ENCODE measurements around the gene KRTAP3-1. TPM values are rescaled to one million over a fixed set of nuclear protein-coding genes. Genes with fewer than 3 reads are reported as not detected.
"Not testable (repeated sequence)": the region's sequence is repeated elsewhere in the genome, so short reads cannot be mapped to it uniquely, and the experiment has no call there.

Gene KRTAP3-1
- total and polyA plus RNA-seq, 2 donors from 2014 or later, result not detected

DNA sequence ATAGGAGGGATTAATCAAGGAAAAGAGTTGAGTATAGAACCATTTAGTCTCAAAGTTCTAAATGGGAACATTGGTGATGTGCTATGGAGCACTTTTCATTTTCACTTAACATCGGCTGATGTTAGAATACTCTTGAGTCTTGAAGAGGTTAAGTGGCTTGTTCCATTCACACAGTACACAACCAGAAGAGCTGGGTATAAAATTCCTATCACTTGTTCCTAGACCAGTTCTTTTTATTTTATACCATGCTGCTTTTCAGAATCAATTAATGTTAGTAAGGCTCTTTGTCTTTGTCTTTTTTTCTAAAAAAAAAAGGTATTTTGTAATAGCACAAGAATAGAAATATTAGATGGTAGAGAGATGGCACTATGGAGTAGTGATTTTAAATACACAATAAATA lies 34.0 kb upstream of the KRTAP3-1 start:
- Histone ChIP-seq H3K27me3 (ENCODE audit: control insufficient read depth, insufficient read depth, low read length) (no peaks in the 10 kb centered on the region), H3K9ac (ENCODE audit: low read length in 3 of 3) (no peak overlapping the region), H3K9me3 (ENCODE audit: control insufficient read depth in 2 of 3, insufficient read depth in 1 of 3, low read length in 3 of 3) (peaks cover 0 to 4% (median 0%) of the 10 kb centered on the region in 3 donors), H3K36me3 (ENCODE audit: control insufficient read depth in 2 of 3, insufficient read depth in 3 of 3, low read length in 3 of 3) (no peaks in the 10 kb centered on the region), H3K4me1 (ENCODE audit: control insufficient read depth in 2 of 3, insufficient read depth in 2 of 3, low read depth in 1 of 3, low read length in 3 of 3) (no peaks in the 10 kb centered on the region), H3K27ac (ENCODE audit: low read depth in 2 of 2, low read length in 2 of 2) (no peak overlapping the region), H3K4me3 (ENCODE audit: low read length in 3 of 3) (no peak overlapping the region)
- FAIRE-seq, result no peak
- intact Hi-C loops (cut with DNase I), result no loop called here
- TF ChIP-seq, protein P1, sequence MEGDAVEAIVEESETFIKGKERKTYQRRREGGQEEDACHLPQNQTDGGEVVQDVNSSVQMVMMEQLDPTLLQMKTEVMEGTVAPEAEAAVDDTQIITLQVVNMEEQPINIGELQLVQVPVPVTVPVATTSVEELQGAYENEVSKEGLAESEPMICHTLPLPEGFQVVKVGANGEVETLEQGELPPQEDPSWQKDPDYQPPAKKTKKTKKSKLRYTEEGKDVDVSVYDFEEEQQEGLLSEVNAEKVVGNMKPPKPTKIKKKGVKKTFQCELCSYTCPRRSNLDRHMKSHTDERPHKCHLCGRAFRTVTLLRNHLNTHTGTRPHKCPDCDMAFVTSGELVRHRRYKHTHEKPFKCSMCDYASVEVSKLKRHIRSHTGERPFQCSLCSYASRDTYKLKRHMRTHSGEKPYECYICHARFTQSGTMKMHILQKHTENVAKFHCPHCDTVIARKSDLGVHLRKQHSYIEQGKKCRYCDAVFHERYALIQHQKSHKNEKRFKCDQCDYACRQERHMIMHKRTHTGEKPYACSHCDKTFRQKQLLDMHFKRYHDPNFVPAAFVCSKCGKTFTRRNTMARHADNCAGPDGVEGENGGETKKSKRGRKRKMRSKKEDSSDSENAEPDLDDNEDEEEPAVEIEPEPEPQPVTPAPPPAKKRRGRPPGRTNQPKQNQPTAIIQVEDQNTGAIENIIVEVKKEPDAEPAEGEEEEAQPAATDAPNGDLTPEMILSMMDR (IDR thresholded peaks at IDR 0.05; ENCODE audit: borderline replicate concordance, extremely low read depth, insufficient read depth), result no peak
- DNase-seq, result no peak

DNA sequence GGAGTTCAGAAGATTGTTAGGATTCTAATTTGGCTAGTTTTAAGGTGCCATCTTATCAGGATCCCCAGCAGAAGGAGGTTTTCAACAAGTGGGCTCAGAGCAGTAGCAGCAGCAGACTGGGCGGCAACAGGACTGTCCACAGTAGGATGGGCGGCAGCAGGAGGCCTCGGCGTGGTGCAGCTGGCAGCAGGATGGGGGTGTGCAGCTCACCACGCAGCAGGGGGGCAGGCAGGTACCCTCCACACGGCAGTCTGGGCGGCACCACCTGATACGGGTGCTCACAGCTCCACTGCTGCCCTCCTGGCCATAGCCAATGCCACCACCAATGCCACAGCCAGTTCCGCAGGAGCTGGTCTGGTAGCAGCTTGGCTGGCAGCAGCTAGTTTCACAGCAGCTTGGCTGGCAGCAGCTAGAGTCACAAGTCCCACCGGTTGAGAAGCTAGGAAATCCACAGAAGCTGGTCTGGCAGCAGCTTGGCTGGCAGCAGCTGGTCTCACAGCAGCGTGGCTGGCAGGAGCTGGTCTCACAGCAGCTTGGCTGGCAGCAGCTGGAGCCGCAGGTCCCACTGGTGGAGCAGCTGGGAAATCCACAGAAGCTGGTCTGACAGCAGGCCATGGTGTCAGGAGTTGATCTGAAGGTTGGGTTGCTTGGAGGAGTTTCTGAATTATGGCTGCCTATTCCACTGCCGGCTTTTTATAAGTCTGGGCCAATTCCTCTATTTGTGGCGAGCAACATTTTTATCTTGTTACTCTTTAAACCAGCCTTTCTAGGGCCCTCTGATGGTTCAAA lies 32.0 kb upstream of the KRTAP3-1 start, which contains the start of gene KRTAP1-1:
TSS of gene KRTAP1-1 (minus strand) at position 668 of the 789 bp plus-strand sequence. CDS start at position 615, 53 bp downstream.
- FAIRE-seq; H3K9ac ChIP-seq (ENCODE audit: low read length in 3 of 3); DNase-seq; intact Hi-C loops (cut with DNase I); H3K9me3 ChIP-seq (ENCODE audit: control insufficient read depth in 2 of 3, insufficient read depth in 1 of 3, low read length in 3 of 3); H3K4me1 ChIP-seq (ENCODE audit: control insufficient read depth in 2 of 3, insufficient read depth in 2 of 3, low read depth in 1 of 3, low read length in 3 of 3); H3K27ac ChIP-seq (ENCODE audit: low read depth in 2 of 2, low read length in 2 of 2); H3K36me3 ChIP-seq (ENCODE audit: control insufficient read depth in 2 of 3, insufficient read depth in 3 of 3, low read length in 3 of 3); H3K4me3 ChIP-seq (ENCODE audit: low read length in 3 of 3); H3K27me3 ChIP-seq (ENCODE audit: control insufficient read depth, insufficient read depth, low read length): not testable (repeated sequence)

DNA sequence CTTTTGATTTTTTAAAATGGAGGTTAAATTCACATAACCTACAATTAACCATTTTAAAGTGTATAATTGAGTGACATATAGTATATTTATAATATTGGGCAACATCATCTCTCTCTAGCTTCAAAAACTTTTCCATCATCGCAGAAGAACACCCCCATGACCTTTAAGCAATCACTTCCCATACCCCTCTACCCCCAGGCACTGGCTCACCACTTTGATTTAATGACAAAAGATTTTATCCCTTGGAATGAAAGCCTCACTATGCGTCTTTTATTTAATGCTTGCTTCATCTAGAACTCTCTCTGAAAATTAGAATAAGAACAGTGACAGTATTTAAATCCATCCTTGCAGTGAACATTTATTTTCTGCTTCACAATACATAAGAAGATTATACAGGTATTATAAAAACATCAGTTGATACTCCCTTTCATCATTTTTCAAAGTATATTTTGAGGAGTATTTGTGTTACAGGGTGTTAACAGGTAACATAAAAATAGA lies 29.0 kb upstream of the KRTAP3-1 start:
- intact Hi-C loops (cut with DNase I), result no loop called here
- no peak for FAIRE-seq
- TF ChIP-seq, protein P1 (IDR thresholded peaks at IDR 0.05; ENCODE audit: borderline replicate concordance, extremely low read depth, insufficient read depth), result no peak

DNA sequence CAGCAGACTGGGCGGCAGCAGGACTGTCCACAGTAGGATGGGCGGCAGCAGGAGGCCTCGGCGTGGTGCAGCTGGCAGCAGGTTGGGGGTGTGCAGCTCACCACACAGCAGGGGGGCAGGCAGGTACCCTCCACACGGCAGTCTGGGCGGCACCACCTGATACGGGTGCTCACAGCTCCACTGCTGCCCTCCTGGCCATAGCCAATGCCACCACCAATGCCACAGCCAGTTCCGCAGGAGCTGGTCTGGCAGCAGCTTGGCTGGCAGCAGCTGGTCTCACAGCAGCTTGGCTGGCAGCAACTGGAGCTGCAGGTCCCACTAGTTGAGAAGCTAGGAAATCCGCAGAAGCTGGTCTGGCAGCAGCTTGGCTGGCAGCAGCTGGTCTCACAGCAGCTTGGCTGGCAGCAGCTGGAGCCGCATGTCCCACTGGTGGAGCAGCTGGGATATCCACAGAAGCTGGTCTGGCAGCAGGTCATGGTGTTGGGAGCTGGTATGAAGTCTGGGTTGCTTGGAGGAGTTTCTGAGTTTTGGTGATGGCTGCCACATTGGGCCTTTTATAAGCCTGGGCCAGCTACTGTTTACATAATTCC lies 25.5 kb upstream of the KRTAP3-1 start, which contains the start of gene KRTAP1-3:
TSS of gene KRTAP1-3 (minus strand) at position 529 of the 590 bp plus-strand sequence. CDS start at position 476, 53 bp downstream.
- H3K4me3 ChIP-seq (ENCODE audit: low read length in 3 of 3); H3K9me3 ChIP-seq (ENCODE audit: control insufficient read depth in 2 of 3, insufficient read depth in 1 of 3, low read length in 3 of 3); intact Hi-C loops (cut with DNase I); DNase-seq; H3K4me1 ChIP-seq (ENCODE audit: control insufficient read depth in 2 of 3, insufficient read depth in 2 of 3, low read depth in 1 of 3, low read length in 3 of 3); H3K27me3 ChIP-seq (ENCODE audit: control insufficient read depth, insufficient read depth, low read length); H3K36me3 ChIP-seq (ENCODE audit: control insufficient read depth in 2 of 3, insufficient read depth in 3 of 3, low read length in 3 of 3); H3K9ac ChIP-seq (ENCODE audit: low read length in 3 of 3); H3K27ac ChIP-seq (ENCODE audit: low read depth in 2 of 2, low read length in 2 of 2); FAIRE-seq: not testable (repeated sequence)

More for the DNA sequence above, 29.0 kb upstream of the KRTAP3-1 start:
- H3K27ac ChIP-seq (ENCODE audit: low read depth in 2 of 2, low read length in 2 of 2), result no peak overlapping the region
- H3K4me1 ChIP-seq (ENCODE audit: control insufficient read depth in 2 of 3, insufficient read depth in 2 of 3, low read depth in 1 of 3, low read length in 3 of 3), result no peaks in the 10 kb centered on the region
- no peak for DNase-seq
- H3K36me3 ChIP-seq (ENCODE audit: control insufficient read depth in 2 of 3, insufficient read depth in 3 of 3, low read length in 3 of 3), result no peaks in the 10 kb centered on the region
- H3K9ac ChIP-seq (ENCODE audit: low read length in 3 of 3), result no peak overlapping the region
- H3K9me3 ChIP-seq (ENCODE audit: control insufficient read depth in 2 of 3, insufficient read depth in 1 of 3, low read length in 3 of 3), result peaks cover 0 to 3% (median 0%) of the 10 kb centered on the region in 3 donors
- no peaks in the 10 kb centered on the region for H3K27me3 ChIP-seq (ENCODE audit: control insufficient read depth, insufficient read depth, low read length)
- H3K4me3 ChIP-seq (ENCODE audit: low read length in 3 of 3), result no peak overlapping the region
